ENCODE results near the gene C11orf71.

DNA sequence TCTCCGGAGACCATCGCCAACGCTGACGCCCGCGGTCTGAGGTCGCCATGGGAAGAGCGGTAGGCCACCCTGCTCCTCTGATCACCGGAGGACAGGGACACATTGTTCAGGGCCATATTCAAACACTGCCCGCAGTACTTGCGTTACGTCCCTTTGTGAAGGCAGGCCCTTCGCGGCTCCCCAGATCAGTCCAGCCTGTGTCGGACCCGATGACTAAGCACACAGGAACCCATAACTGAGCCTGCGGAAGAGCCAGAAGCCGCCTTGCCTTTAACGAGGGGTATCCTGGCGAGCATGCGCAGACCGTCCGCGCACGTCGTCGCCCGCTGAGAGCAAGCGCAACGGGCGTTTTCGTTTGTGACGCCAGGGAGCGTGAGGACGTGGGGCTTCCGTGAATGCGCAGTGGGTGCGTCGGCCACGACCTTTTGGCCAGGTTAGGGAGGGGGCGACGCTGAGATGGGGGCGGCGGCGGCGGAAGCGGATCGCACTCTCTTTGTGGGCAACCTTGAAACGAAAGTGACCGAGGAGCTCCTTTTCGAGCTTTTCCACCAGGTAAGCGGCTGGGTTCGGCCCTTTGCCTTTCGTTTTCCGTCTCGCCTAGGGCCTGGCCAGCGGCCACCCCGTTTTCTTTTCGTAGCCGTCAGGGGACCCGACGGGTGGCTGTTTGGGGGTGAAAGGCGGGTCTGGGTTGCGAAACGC lies at the start of gene C11orf71, which contains the start of gene RBM7:
- TF ChIP-seq, protein P1, sequence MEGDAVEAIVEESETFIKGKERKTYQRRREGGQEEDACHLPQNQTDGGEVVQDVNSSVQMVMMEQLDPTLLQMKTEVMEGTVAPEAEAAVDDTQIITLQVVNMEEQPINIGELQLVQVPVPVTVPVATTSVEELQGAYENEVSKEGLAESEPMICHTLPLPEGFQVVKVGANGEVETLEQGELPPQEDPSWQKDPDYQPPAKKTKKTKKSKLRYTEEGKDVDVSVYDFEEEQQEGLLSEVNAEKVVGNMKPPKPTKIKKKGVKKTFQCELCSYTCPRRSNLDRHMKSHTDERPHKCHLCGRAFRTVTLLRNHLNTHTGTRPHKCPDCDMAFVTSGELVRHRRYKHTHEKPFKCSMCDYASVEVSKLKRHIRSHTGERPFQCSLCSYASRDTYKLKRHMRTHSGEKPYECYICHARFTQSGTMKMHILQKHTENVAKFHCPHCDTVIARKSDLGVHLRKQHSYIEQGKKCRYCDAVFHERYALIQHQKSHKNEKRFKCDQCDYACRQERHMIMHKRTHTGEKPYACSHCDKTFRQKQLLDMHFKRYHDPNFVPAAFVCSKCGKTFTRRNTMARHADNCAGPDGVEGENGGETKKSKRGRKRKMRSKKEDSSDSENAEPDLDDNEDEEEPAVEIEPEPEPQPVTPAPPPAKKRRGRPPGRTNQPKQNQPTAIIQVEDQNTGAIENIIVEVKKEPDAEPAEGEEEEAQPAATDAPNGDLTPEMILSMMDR (IDR thresholded peaks at IDR 0.05): no peak
- TF ChIP-seq POLR2AphosphoS5 (IDR thresholded peaks at IDR 0.05; ENCODE audit: low read depth, low read length): peak; percentile 98

All from Panc1 (cell line).